K562 (cell line): Measurements from ENCODE around the gene NPHP1. TPM values are rescaled to one million over a fixed set of nuclear protein-coding genes. Genes with fewer than 3 reads are reported as not detected.

Experiments
- ATAC-seq: fragments of 200-7000 bp; cut with Tn5 transposase; 3 replicates; pipeline ENCODE4 v1.9.1; 2020; ENCODE audit warnings: moderate library complexity
- BruUV-seq: library from RNA; stranded (reverse); fragments of 400-500 nt; replicated peaks from 2 replicates; lab custom pipeline; 2021; lab: Mats Ljungman, UMichigan
- CTCF ChIA-PET: fragments of 300-600 bp; formaldehyde crosslinking; extraction: SDS; loops from one replicate; lab custom pipeline; 2021; ENCODE audit warnings: low intra/inter-chr PET ratio; lab: Yijun Ruan, JAX
- POLR2A ChIA-PET: fragments of 300-600, 350-650 bp; sonication (Branson Sonifier 250); formaldehyde crosslinking; extraction: SDS; loops from one replicate; lab custom pipeline; 2021; ENCODE audit warnings: antibody characterized with exemption, inconsistent platforms; lab: Yijun Ruan, JAX
- DNase-seq, 4 experiments: peaks; one replicate each; pipeline versions ENCODE4 v3.0.0 to v3.0.0-alpha.2; 2011 to 2018; ENCODE audit warnings: low spot score in 3 of 4, mixed read lengths in 3 of 4; ENCODE audit errors: extremely low read depth in 1 of 4
- FAIRE-seq: peaks from 2 replicates; lab custom pipeline; 2011; peaks lifted over from hg19 to GRCh38; lab: Jason Lieb, UNC
- H2AFZ ChIP-seq: 2 replicates; pipeline ENCODE4 v1.6.0; 2011; ENCODE audit warnings: low read depth, low read length, control low read depth, inconsistent platforms
- H3K27ac ChIP-seq: fragments of 200-600 bp; 3 replicates; pipeline ENCODE4 v1.8.0; 2011; ENCODE audit warnings: low read depth, mild to moderate bottlenecking, control low read depth, inconsistent platforms, low read length, moderate library complexity, mixed read lengths; ENCODE audit errors: extremely low read depth
- H3K27me3 ChIP-seq, 2 experiments: fragments of 300-600 bp in 1 of 2; 2 replicates in 1 of 2; 3 replicates in 1 of 2; pipeline versions ENCODE4 v1.6.0 to v1.8.0; 2011; ENCODE audit warnings: inconsistent platforms in 2 of 2, low read length in 2 of 2, mild to moderate bottlenecking in 1 of 2, mixed read lengths in 1 of 2, moderate library complexity in 1 of 2; ENCODE audit not compliant: control insufficient read depth in 2 of 2, insufficient read depth in 2 of 2
- H3K36me3 ChIP-seq: fragments of 300-600 bp; 3 replicates; pipeline ENCODE4 v1.8.0; 2011; ENCODE audit warnings: mild to moderate bottlenecking, low read length, inconsistent platforms; ENCODE audit not compliant: control insufficient read depth, insufficient read depth
- H3K4me1 ChIP-seq, 2 experiments: fragments of 200-600 bp in 1 of 2; replicated peaks in 1 of 2; 2 replicates in 1 of 2; 3 replicates in 1 of 2; pipeline versions ENCODE4 v1.5.1 to v1.8.0; 2011; ENCODE audit warnings: inconsistent platforms in 2 of 2, low read length in 2 of 2, mild to moderate bottlenecking in 1 of 2, mixed read lengths in 1 of 2, moderate library complexity in 1 of 2; ENCODE audit not compliant: control insufficient read depth in 2 of 2, insufficient read depth in 2 of 2
- H3K4me2 ChIP-seq: 2 replicates; pipeline ENCODE4 v1.6.1; 2011; ENCODE audit warnings: low read length, control low read depth, inconsistent platforms, mixed read lengths; ENCODE audit not compliant: insufficient read depth
- H3K4me3 ChIP-seq: fragments of 200-600 bp; sonication (generic), shearing (Covaris generic); 2 replicates; pipeline ENCODE4 v1.5.1; 2016; ENCODE audit warnings: control low read depth, inconsistent platforms
- H3K79me2 ChIP-seq: fragments of 200-600 bp; 3 replicates; pipeline ENCODE4 v1.8.0; 2011; ENCODE audit warnings: low read length, inconsistent platforms; ENCODE audit not compliant: control insufficient read depth, insufficient read depth
- H3K9ac ChIP-seq, 2 experiments: 2 replicates each; pipeline versions ENCODE4 v1.6.0 to v1.6.1; 2011; ENCODE audit warnings: low read depth in 2 of 2, low read length in 2 of 2, control low read depth in 1 of 2, inconsistent platforms in 1 of 2, mild to moderate bottlenecking in 1 of 2, mixed read lengths in 1 of 2; ENCODE audit not compliant: insufficient read depth in 1 of 2
- H3K9me1 ChIP-seq: one replicate; pipeline ENCODE4 v1.6.0; 2011; ENCODE audit warnings: inconsistent platforms, mild to moderate bottlenecking, low read length, moderate library complexity; ENCODE audit not compliant: control insufficient read depth, insufficient read depth
- H3K9me3 ChIP-seq: replicated peaks from 2 replicates; pipeline ENCODE4 v1.5.1; 2011; ENCODE audit warnings: low read depth, low read length, inconsistent platforms; ENCODE audit not compliant: control insufficient read depth, insufficient read depth
- H4K20me1 ChIP-seq: replicated peaks from 2 replicates; pipeline ENCODE4 v1.6.1; 2011; ENCODE audit warnings: low read length, inconsistent platforms, mixed read lengths; ENCODE audit not compliant: control insufficient read depth, insufficient read depth
- ARNT ChIP-seq, 2 experiments: fragments of 450-650 bp; IDR thresholded peaks; 2 replicates each; pipeline ENCODE4 v1.6.1; 2016; ENCODE audit warnings: mild to moderate bottlenecking in 1 of 2
- CBX2 ChIP-seq: fragments of 200-600 bp; sonication (generic); IDR thresholded peaks from one replicate; pipeline ENCODE4 v1.6.1; 2012; ENCODE audit warnings: mild to moderate bottlenecking, low read length, inconsistent platforms; ENCODE audit not compliant: insufficient read depth, poor library complexity, severe bottlenecking
- ELF1 ChIP-seq: fragments of 200-800 bp; sonication (Bioruptor generic); IDR thresholded peaks from 2 replicates; pipeline ENCODE4 v1.6.1; 2016; ENCODE audit warnings: missing genetic modification characterization, missing compliant biosample characterization
- FOSL1 ChIP-seq: fragments of 200-800 bp; sonication (Bioruptor generic); conservative IDR thresholded peaks from 2 replicates; pipeline ENCODE4 v1.6.1; 2016; ENCODE audit warnings: missing genetic modification characterization, missing compliant biosample characterization
- HNRNPUL1 ChIP-seq: fragments of 200-400 bp; formaldehyde crosslinking; IDR thresholded peaks from 2 replicates; pipeline ENCODE4 v1.6.1; 2017; ENCODE audit warnings: low read length
- KLF13 ChIP-seq: fragments of 450-650 bp; IDR thresholded peaks from 2 replicates; pipeline ENCODE4 v1.6.1; 2016; ENCODE audit warnings: missing genetic modification characterization, low read depth, mild to moderate bottlenecking, missing compliant biosample characterization, moderate library complexity, borderline replicate concordance
- MBD1 ChIP-seq: fragments of 250-450 bp; sonication (Bioruptor Pico); IDR thresholded peaks from 2 replicates; pipeline ENCODE4 v1.8.0; 2022; ENCODE audit warnings: inconsistent platforms
- MTA1 ChIP-seq: fragments of 450-650 bp; IDR thresholded peaks from 2 replicates; pipeline ENCODE4 v1.6.1; 2017; ENCODE audit warnings: borderline replicate concordance
- NFIC ChIP-seq: fragments of 450-650 bp; IDR thresholded peaks from 2 replicates; pipeline ENCODE4 v1.6.1; 2017; ENCODE audit warnings: mild to moderate bottlenecking, inconsistent platforms
- TFE3 ChIP-seq: fragments of 450-650 bp; formaldehyde crosslinking; IDR thresholded peaks from 2 replicates; pipeline ENCODE4 v1.4.0; 2020; ENCODE audit warnings: mild to moderate bottlenecking, mixed read lengths
- ZBTB17 ChIP-seq: fragments of 450-650 bp; formaldehyde crosslinking; IDR thresholded peaks from 2 replicates; pipeline ENCODE4 v1.4.0; 2020; ENCODE audit warnings: mild to moderate bottlenecking
- ZNF174 ChIP-seq: fragments of 250-450 bp; sonication (Bioruptor Pico); IDR thresholded peaks from 2 replicates; pipeline ENCODE4 v1.4.0; 2020; ENCODE audit warnings: mild to moderate bottlenecking
- in situ Hi-C: fragments of 300-500 bp; cut with MboI; formaldehyde crosslinking; loops from 4 replicates; pipeline ENCODE4 v1.15.0; 2018; ENCODE audit warnings: inconsistent platforms, mixed read lengths
- intact Hi-C: fragments of 100-400 bp; cut with micrococcal nuclease; formaldehyde crosslinking; loops from 2 replicates; pipeline ENCODE4 v1.14.2; 2022
- polyA plus RNA-seq, 8 experiments: library from polyadenylated mRNA; depleted of rRNA in 4 of 8; stranded (reverse) in 5 of 8; unstranded in 3 of 8; fragments of >200 nt; fragmentation: Nextera tagmentation in 2 of 8; fragmentation: Illumina TruSeq in 1 of 8; extraction: Ambion mirVana in 2 of 8; extraction: Trizol in 1 of 8; gene quantifications; 2 replicates each; pipeline versions ENCODE4 v1.2.1 to v1.2.3, GENCODE V29; 2011 to 2014; ENCODE audit warnings: inconsistent platforms in 1 of 8, missing spikeins in 1 of 8
- total RNA-seq, 7 experiments: library from RNA; depleted of rRNA in 6 of 7; stranded (reverse); fragments of >200 nt in 6 of 7; fragmentation: Illumina TruSeq in 2 of 7; extraction: Trizol in 2 of 7; gene quantifications; 2 replicates each; pipeline versions ENCODE4 v1.2.1 to v1.2.3, GENCODE V29; 2011 to 2021; ENCODE audit warnings: low replicate concordance in 1 of 7
- TF ChIP-seq, protein P1 (sequence below): IDR thresholded peaks from 2 replicates; pipeline ENCODE4 v1.6.1; 2012; ENCODE audit warnings: low read depth, low read length, improper control_type of control experiment, borderline replicate concordance
- TF ChIP-seq, protein P2 (sequence below): sonication (generic); formaldehyde crosslinking; IDR thresholded peaks from 2 replicates; pipeline ENCODE4 v1.8.0; 2022; ENCODE audit warnings: mild to moderate bottlenecking, missing genetic modification reagents

Gene NPHP1
- total and polyA plus RNA-seq, 9 of the 15 experiments (the other 6 are each of a cell fraction or from before 2014, with no cell fraction given) = 0.11 to 0.32 (median 0.20) TPM; not detected in 5

- POLR2A ChIA-PET = no interaction called here
- H3K4me3 ChIP-seq = no peak overlapping the region
- H3K27me3 ChIP-seq = peaks cover 0 to 3% of the 10 kb centered on the region in 2 experiments; a peak in 1 of 5 replicates
- H3K79me2 ChIP-seq = no peaks in the 10 kb centered on the region
- DNase-seq = no peak
- in situ Hi-C loops (no loop called here), intact Hi-C loops (no loop called here)
- ATAC-seq = no peak
- no peak overlapping the region for H3K27ac ChIP-seq
- TF ChIP-seq ARNT (IDR thresholded peaks at IDR 0.05) (no peak), ZBTB17 (no peak), CBX2 (no peak), MTA1 (no peak), TFE3 (CRISPR knock-in tag) (no peak), KLF13 (tag) (no peak), HNRNPUL1 (no peak), NFIC (no peak), FOSL1 (tag) (no peak), ELF1 (tag) (no peak), MBD1 (CRISPR knock-in tag) (no peak), ZNF174 (no peak)
- TF ChIP-seq, protein P1, sequence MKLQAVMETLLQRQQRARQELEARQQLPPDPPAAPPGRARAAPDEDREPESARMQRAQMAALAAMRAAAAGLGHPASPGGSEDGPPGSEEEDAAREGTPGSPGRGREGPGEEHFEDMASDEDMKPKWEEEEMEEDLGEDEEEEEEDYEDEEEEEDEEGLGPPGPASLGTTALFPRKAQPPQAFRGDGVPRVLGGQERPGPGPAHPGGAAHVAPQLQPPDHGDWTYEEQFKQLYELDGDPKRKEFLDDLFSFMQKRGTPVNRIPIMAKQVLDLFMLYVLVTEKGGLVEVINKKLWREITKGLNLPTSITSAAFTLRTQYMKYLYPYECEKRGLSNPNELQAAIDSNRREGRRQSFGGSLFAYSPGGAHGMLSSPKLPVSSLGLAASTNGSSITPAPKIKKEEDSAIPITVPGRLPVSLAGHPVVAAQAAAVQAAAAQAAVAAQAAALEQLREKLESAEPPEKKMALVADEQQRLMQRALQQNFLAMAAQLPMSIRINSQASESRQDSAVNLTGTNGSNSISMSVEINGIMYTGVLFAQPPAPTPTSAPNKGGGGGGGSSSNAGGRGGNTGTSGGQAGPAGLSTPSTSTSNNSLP = no peak
- TF ChIP-seq, protein P2, sequence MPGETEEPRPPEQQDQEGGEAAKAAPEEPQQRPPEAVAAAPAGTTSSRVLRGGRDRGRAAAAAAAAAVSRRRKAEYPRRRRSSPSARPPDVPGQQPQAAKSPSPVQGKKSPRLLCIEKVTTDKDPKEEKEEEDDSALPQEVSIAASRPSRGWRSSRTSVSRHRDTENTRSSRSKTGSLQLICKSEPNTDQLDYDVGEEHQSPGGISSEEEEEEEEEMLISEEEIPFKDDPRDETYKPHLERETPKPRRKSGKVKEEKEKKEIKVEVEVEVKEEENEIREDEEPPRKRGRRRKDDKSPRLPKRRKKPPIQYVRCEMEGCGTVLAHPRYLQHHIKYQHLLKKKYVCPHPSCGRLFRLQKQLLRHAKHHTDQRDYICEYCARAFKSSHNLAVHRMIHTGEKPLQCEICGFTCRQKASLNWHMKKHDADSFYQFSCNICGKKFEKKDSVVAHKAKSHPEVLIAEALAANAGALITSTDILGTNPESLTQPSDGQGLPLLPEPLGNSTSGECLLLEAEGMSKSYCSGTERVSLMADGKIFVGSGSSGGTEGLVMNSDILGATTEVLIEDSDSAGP = no peak
- H3K4me1 ChIP-seq = no peaks in the 10 kb centered on the region
- H3K36me3 ChIP-seq = no peaks in the 10 kb centered on the region
- no peak overlapping the region for H3K4me2 ChIP-seq
- H4K20me1 ChIP-seq = no peaks in the 10 kb centered on the region
- CTCF ChIA-PET = no interaction called here
- no peak for FAIRE-seq
- H3K9ac ChIP-seq = no peak overlapping the region
- no peak overlapping the region for H2AFZ ChIP-seq
- no peaks in the 10 kb centered on the region for H3K9me1 ChIP-seq
- no TSS peak for BruUV-seq
- H3K9me3 ChIP-seq = no peaks in the 10 kb centered on the region
Observed at GRCh38 chr2:110143982-110144381, 60.8 kb downstream of the NPHP1 start.
